ENCODE measurements around the gene EBF3.

Gene EBF3

GRCh38 chr10:129832573-129833467 is 131.3 kb downstream of the EBF3 start:
- DNase-seq (ENCODE audit: low read depth) = no peak

- no peak for DNase-seq (ENCODE audit: low read depth)
Observed at GRCh38 chr10:129831150-129831549, 132.9 kb downstream of the EBF3 start.

- DNase-seq (ENCODE audit: low read depth) = no peak
Observed at GRCh38 chr10:129825826-129826225, 138.2 kb downstream of the EBF3 start.

- no peak for DNase-seq (ENCODE audit: low read depth)
Observed at GRCh38 chr10:129825221-129825620, 138.9 kb downstream of the EBF3 start.

GRCh38 chr10:129820451-129820850 is 143.6 kb downstream of the EBF3 start:
- DNase-seq (ENCODE audit: low read depth) = no peak

- no peak for DNase-seq (ENCODE audit: low read depth)
Observed at GRCh38 chr10:129816656-129817045, 147.4 kb downstream of the EBF3 start.

- DNase-seq (ENCODE audit: low read depth) = no peak
Observed at GRCh38 chr10:129815898-129816655, 148.0 kb downstream of the EBF3 start.

GRCh38 chr10:129814681-129815646 is 149.1 kb downstream of the EBF3 start:
- no peak for DNase-seq (ENCODE audit: low read depth)

- no peak for DNase-seq (ENCODE audit: low read depth)
Observed at GRCh38 chr10:129812398-129812797, 151.7 kb downstream of the EBF3 start.

- DNase-seq (ENCODE audit: low read depth) = no peak
Observed at GRCh38 chr10:129811208-129811607, 152.9 kb downstream of the EBF3 start.

- no peak for DNase-seq (ENCODE audit: low read depth)
Observed at GRCh38 chr10:129809841-129810240, 154.2 kb downstream of the EBF3 start.

GRCh38 chr10:129809431-129809830 is 154.6 kb downstream of the EBF3 start:
- no peak for DNase-seq (ENCODE audit: low read depth)

- no peak for DNase-seq (ENCODE audit: low read depth)
Observed at GRCh38 chr10:129808092-129808983, 155.7 kb downstream of the EBF3 start.

GRCh38 chr10:129807211-129807610 is 156.9 kb downstream of the EBF3 start:
- no peak for DNase-seq (ENCODE audit: low read depth)

GRCh38 chr10:129800796-129801340 is 163.2 kb downstream of the EBF3 start:
- DNase-seq (ENCODE audit: low read depth) = no peak

- no peak for DNase-seq (ENCODE audit: low read depth)
Observed at GRCh38 chr10:129799942-129800341, 164.1 kb downstream of the EBF3 start.

GRCh38 chr10:129796710-129797420 is 167.2 kb downstream of the EBF3 start:
- DNase-seq (ENCODE audit: low read depth) = no peak

- no peak for DNase-seq (ENCODE audit: low read depth)
Observed at GRCh38 chr10:129793996-129794395, 170.1 kb downstream of the EBF3 start.

GRCh38 chr10:129793479-129793878 is 170.6 kb downstream of the EBF3 start:
- DNase-seq (ENCODE audit: low read depth) = no peak

- DNase-seq (ENCODE audit: low read depth) = no peak
Observed at GRCh38 chr10:129792864-129793263, 171.2 kb downstream of the EBF3 start.

All from HS-27A (cell line).